Lower leg skin (tissue), 4 donors: ENCODE results near the gene PPP1R13B. TPM values are rescaled to one million over a fixed set of nuclear protein-coding genes. Genes with fewer than 3 reads are reported as not detected.

Source experiments
- DNase-seq, 2 donors: peaks; one replicate each; pipeline ENCODE4 v3.0.0-alpha.2; 2019; ENCODE audit warnings: low spot score in 2 of 2
- H3K4me3 ChIP-seq: fragments of 200-600 bp; sonication (generic); 2 replicates; pipeline ENCODE4 v1.5.1; 2017; ENCODE audit warnings: mild to moderate bottlenecking, low read depth; ENCODE audit not compliant: poor library complexity, severe bottlenecking
- POLR2A ChIP-seq, 2 donors: fragments of 450-650 bp; IDR thresholded peaks; one replicate each; pipeline ENCODE4 v1.6.1; 2016 to 2017; ENCODE audit warnings: antibody characterized with exemption in 2 of 2, mild to moderate bottlenecking in 1 of 2, moderate library complexity in 1 of 2
- WGBS, 2 donors: methylation state at CpG; one replicate each; pipeline ENCODE4 v1.1.5; 2018; 5-methylcytosine and 5-hydroxymethylcytosine counted together
- intact Hi-C: fragments of 100-400 bp; cut with DNase I; formaldehyde crosslinking; loops from one replicate; pipeline ENCODE4 v1.15.0; 2023; ENCODE audit warnings: low total_unique reads
- total RNA-seq, 4 donors: library from RNA; depleted of rRNA; stranded (reverse); fragments of >200 nt; gene quantifications; one replicate each; pipeline ENCODE4 v1.1.0, GENCODE V29; 2016
- TF ChIP-seq, protein P1 (sequence below), 3 donors: fragments of 450-650 bp; IDR thresholded peaks; one replicate each; pipeline ENCODE4 v1.5.1; 2016; ENCODE audit warnings: antibody characterized with exemption in 3 of 3, mild to moderate bottlenecking in 3 of 3, moderate library complexity in 2 of 3

The PPP1R13B gene
- total RNA-seq, 4 donors from 2014 or later = 28.9 to 55.8 (median 41.5) TPM

- no peak overlapping the region for H3K4me3 ChIP-seq
- intact Hi-C loops = no loop called here
- 85 to 89% methylated on average over 14 of the region's 14 CpGs for WGBS, 2 donors
- DNase-seq = peak in 1 of 2 donors; percentile 80
- TF ChIP-seq, protein P1, sequence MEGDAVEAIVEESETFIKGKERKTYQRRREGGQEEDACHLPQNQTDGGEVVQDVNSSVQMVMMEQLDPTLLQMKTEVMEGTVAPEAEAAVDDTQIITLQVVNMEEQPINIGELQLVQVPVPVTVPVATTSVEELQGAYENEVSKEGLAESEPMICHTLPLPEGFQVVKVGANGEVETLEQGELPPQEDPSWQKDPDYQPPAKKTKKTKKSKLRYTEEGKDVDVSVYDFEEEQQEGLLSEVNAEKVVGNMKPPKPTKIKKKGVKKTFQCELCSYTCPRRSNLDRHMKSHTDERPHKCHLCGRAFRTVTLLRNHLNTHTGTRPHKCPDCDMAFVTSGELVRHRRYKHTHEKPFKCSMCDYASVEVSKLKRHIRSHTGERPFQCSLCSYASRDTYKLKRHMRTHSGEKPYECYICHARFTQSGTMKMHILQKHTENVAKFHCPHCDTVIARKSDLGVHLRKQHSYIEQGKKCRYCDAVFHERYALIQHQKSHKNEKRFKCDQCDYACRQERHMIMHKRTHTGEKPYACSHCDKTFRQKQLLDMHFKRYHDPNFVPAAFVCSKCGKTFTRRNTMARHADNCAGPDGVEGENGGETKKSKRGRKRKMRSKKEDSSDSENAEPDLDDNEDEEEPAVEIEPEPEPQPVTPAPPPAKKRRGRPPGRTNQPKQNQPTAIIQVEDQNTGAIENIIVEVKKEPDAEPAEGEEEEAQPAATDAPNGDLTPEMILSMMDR (IDR thresholded peaks at IDR 0.05) = no peak
- no peak for TF ChIP-seq POLR2A (IDR thresholded peaks at IDR 0.05)
These were observed 104.7 kb downstream of the PPP1R13B start for GRCh38 chr14:103742499-103743255.

- WGBS, 2 donors = 81 to 83% methylated on average over 9 of the region's 9 CpGs
- peak in 1 of 2 donors; percentile 81 for DNase-seq
- H3K4me3 ChIP-seq = no peak overlapping the region
- intact Hi-C loops = no loop called here
- TF ChIP-seq, protein P1 (IDR thresholded peaks at IDR 0.05) = no peak
- no peak for TF ChIP-seq POLR2A (IDR thresholded peaks at IDR 0.05)
These were observed 105.5 kb downstream of the PPP1R13B start for GRCh38 chr14:103741876-103742275.

- intact Hi-C loops = no loop called here
- TF ChIP-seq, protein P1 (IDR thresholded peaks at IDR 0.05) = no peak
- no peak for TF ChIP-seq POLR2A (IDR thresholded peaks at IDR 0.05)
- 73 to 82% methylated on average over 9 to 14 of the region's 14 CpGs for WGBS, 2 donors
- peak in 1 of 2 donors; percentile 68 for DNase-seq
- H3K4me3 ChIP-seq = no peak overlapping the region
These were observed 106.2 kb downstream of the PPP1R13B start for GRCh38 chr14:103740991-103741689.

DNA sequence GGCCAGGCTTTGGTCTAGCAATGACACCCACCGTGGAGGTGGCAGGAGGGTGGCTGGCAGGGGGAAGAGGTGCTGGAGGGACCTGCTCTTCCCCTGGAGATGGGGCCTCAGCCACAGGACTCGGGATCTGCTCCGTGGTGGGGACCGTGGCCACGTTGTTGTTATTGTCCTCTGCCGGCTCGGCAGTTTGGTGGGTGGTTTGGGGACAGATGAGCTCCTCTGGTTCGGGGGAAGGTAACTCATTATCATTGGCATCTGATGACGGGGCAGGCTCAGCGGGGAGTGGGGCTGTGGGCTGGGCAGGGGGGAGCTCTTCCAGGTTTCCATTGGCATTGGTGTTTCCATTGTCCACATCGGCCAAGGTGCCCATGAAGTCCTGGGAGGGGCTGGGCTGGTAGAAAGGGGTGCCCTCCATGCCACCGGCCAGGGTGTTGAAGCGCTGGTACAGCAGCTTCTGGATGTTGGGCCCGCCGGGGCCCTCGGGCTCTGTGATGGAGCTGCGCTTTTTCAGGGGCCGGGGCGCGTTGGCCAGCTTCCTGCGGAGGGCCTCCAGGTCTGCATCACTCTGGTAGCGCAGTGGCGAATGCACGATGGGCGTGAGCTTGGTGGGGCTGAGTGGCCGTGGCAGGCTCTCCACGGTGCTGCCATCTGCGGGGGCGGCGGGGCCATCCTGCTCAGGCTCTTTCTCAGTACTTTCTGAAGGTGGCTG lies 107.4 kb downstream of the PPP1R13B start:
- DNase-seq = peak in 1 of 2 donors; percentile 82
- intact Hi-C loops = no loop called here
- no peak for TF ChIP-seq POLR2A (IDR thresholded peaks at IDR 0.05)
- TF ChIP-seq, protein P1 (IDR thresholded peaks at IDR 0.05) = no peak
- WGBS, 2 donors = 87 to 90% methylated on average over 13 to 19 of the region's 30 CpGs
- H3K4me3 ChIP-seq = no peak overlapping the region

GRCh38 chr14:103739466-103739792 lies 107.9 kb downstream of the PPP1R13B start:
- intact Hi-C loops = no loop called here
- 92 to 97% methylated on average over 4 to 6 of the region's 6 CpGs for WGBS, 2 donors
- peak in 1 of 2 donors; percentile 73 for DNase-seq
- TF ChIP-seq POLR2A (IDR thresholded peaks at IDR 0.05) = no peak
- TF ChIP-seq, protein P1 (IDR thresholded peaks at IDR 0.05) = no peak
- H3K4me3 ChIP-seq = no peak overlapping the region
